Measurements from ENCODE around the gene YDJC. TPM values are rescaled to one million over a fixed set of nuclear protein-coding genes. Genes with fewer than 3 reads are reported as not detected.
A peak's percentile ranks its signal among the peaks of the same experiment; 100 is the strongest.
"Not testable (repeated sequence)": the region's sequence is repeated elsewhere in the genome, so short reads cannot be mapped to it uniquely, and the experiment has no call there.

YDJC gene, protein sequence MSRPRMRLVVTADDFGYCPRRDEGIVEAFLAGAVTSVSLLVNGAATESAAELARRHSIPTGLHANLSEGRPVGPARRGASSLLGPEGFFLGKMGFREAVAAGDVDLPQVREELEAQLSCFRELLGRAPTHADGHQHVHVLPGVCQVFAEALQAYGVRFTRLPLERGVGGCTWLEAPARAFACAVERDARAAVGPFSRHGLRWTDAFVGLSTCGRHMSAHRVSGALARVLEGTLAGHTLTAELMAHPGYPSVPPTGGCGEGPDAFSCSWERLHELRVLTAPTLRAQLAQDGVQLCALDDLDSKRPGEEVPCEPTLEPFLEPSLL
- total RNA-seq, result 10 to 100 TPM in 4 of 5 donors, 1 to 10 TPM in 1; 8.1 to 75.3 (median 41.1) TPM
- polyA plus RNA-seq, result 10 to 100 TPM; 23.8 to 42.4 (median 35.1) TPM
- long read RNA-seq, donor 1, partial matches to known transcripts, result 0 of 2 reads
- long read RNA-seq, donor 1, other reads (novel, unspliced or antisense), result 0 of 2 reads
- long read RNA-seq, donor 2, transcript YDJC-201 (5 exons, 1,351 nt), result major isoform, 5 of 11 reads
- long read RNA-seq, donor 2, partial matches to known transcripts, result 0 of 11 reads
- long read RNA-seq, donor 2, other reads (novel, unspliced or antisense), result 0 of 11 reads
- long read RNA-seq, donor 3, partial matches to known transcripts, result 0 of 4 reads
- long read RNA-seq, donor 3, other reads (novel, unspliced or antisense), result 0 of 4 reads
- long read RNA-seq, donor 4, result 0 reads
- long read RNA-seq, donor 5, partial matches to known transcripts, result 0 of 1 reads
- long read RNA-seq, donor 5, other reads (novel, unspliced or antisense), result 0 of 1 reads
- long read RNA-seq, donor 6, transcript YDJC-201 (5 exons, 1,351 nt), result major isoform, 9 of 17 reads
- long read RNA-seq, donor 6, transcript YDJC-203 (5 exons, 1,410 nt), result minor isoform, 7 of 17 reads
- long read RNA-seq, donor 6, partial matches to known transcripts, result 0 of 17 reads
- long read RNA-seq, donor 6, other reads (novel, unspliced or antisense), result 0 of 17 reads
- long read RNA-seq, donor 7, transcript YDJC-201 (5 exons, 1,351 nt), result major isoform, 5 of 6 reads
- long read RNA-seq, donor 7, partial matches to known transcripts, result 0 of 6 reads
- long read RNA-seq, donor 7, other reads (novel, unspliced or antisense), result 0 of 6 reads
- long read RNA-seq, donor 8, partial matches to known transcripts, result 0 of 6 reads
- long read RNA-seq, donor 8, other reads (novel, unspliced or antisense), result 0 of 6 reads
- long read RNA-seq, donor 9, partial matches to known transcripts, result 0 of 3 reads
- long read RNA-seq, donor 9, other reads (novel, unspliced or antisense), result 0 of 3 reads
- long read RNA-seq, donor 10, partial matches to known transcripts, result 0 of 4 reads
- long read RNA-seq, donor 10, other reads (novel, unspliced or antisense), result 0 of 4 reads

DNA sequence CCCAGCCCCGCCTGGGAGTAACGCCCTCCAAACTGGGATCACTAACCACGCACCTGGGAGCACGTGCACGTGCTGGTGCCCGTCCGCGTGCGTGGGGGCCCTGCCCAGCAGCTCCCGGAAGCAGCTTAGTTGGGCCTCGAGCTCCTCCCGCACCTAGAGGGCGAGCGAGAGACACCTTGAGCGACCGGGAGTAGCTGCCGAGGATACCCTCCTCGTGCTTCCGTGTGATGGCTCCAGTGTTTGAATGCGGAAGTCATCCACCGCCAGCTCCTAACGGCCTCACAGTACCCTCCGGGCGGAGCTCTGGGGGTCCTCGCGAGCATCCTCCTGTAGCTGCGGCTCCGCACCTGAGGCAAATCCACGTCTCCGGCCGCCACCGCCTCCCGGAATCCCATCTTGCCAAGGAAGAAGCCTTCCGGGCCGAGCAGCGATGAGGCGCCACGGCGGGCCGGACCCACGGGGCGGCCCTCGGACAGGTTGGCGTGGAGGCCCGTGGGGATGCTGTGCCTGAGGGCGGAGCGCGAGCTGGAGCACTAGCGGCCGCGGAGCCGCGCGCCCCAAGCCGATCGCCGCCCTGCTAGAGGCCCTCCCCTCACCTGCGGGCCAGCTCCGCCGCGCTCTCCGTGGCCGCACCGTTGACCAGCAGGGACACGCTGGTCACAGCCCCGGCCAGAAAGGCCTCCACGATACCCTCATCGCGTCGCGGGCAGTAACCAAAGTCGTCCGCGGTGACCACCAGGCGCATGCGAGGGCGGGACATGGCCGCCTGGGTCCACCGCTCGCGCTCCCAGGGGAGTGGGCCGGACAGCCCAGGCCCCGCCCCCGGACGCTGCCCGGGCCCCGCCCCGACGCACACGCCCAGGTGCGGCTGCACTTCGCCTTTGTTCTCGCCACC lies at the start of gene YDJC:
Gene YDJC (minus strand): TSS at position 768 of the 895 bp plus-strand sequence. CDS start 8 bp downstream, at position 760.
- H3K9me3 ChIP-seq, result no peaks in the 10 kb centered on the region
- H3K27me3 ChIP-seq, result no peaks in the 10 kb centered on the region
- H3K4me3 ChIP-seq, result peak within 1 kb of the TSS; percentile 79 to 100 (median 92)
- peaks cover 5 to 21% (median 11%) of the 10 kb centered on the region in 4 donors for H3K36me3 ChIP-seq
- H3K4me1 ChIP-seq, result peaks cover 18 to 50% (median 31%) of the 10 kb centered on the region in 4 donors
- no peak for TF ChIP-seq EP300 (IDR thresholded peaks at IDR 0.05)
- TF ChIP-seq, protein P1, sequence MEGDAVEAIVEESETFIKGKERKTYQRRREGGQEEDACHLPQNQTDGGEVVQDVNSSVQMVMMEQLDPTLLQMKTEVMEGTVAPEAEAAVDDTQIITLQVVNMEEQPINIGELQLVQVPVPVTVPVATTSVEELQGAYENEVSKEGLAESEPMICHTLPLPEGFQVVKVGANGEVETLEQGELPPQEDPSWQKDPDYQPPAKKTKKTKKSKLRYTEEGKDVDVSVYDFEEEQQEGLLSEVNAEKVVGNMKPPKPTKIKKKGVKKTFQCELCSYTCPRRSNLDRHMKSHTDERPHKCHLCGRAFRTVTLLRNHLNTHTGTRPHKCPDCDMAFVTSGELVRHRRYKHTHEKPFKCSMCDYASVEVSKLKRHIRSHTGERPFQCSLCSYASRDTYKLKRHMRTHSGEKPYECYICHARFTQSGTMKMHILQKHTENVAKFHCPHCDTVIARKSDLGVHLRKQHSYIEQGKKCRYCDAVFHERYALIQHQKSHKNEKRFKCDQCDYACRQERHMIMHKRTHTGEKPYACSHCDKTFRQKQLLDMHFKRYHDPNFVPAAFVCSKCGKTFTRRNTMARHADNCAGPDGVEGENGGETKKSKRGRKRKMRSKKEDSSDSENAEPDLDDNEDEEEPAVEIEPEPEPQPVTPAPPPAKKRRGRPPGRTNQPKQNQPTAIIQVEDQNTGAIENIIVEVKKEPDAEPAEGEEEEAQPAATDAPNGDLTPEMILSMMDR (IDR thresholded peaks at IDR 0.05), result peak in 3 of 7 experiments; percentile 26 to 50 (median 30)
- TF ChIP-seq POLR2A (IDR thresholded peaks at IDR 0.05), result peak in 1 of 4 donors; percentile 36
- peak in 2 of 3 donors; percentile 79 to 90 for TF ChIP-seq POLR2AphosphoS5 (IDR thresholded peaks at IDR 0.05)
- WGBS, 5 donors, result 0 to 1% (median 1%) methylated on average over 43 to 93 of the region's 93 CpGs
- intact Hi-C loops (cut with DNase I; ENCODE audit: low total_unique reads), result no loop called here
- peak; percentile 96 to 98 for DNase-seq
- H3K27ac ChIP-seq, result peak within 1 kb of the TSS; percentile 81 to 93 (median 88)

DNA sequence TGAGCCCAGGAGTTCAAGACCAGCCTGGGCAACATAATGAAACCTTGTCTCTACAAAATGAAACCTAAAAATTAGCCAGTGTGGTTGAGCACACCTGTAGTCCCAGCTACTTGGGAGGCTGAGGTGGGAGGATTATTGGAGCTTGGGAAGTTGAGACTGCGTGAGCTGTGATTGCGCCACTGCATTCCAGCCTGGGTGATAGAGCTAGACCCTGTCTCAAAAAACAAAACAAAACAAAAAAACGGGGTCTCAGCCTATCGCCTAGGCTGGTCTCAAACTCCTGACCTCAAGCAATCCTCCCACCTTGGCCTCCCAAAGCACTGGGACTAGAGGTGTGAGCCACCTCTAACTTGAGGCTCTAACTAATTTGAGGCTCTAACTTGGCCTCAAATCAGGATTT lies 49.6 kb upstream of the YDJC start:
- no peak for TF ChIP-seq EP300 (IDR thresholded peaks at IDR 0.05)
- TF ChIP-seq POLR2AphosphoS5 (IDR thresholded peaks at IDR 0.05), result no peak
- TF ChIP-seq POLR2A (IDR thresholded peaks at IDR 0.05), result no peak
- TF ChIP-seq, protein P1 (IDR thresholded peaks at IDR 0.05), result no peak
- WGBS, 5 donors, result 73 to 99% (median 97%) methylated on average over 4 of the region's 4 CpGs
- Histone ChIP-seq H3K27ac (no peak overlapping the region), H3K27me3 (no peaks in the 10 kb centered on the region), H3K4me1 (no peaks in the 10 kb centered on the region), H3K36me3 (peaks cover 30 to 88% (median 78%) of the 10 kb centered on the region in 4 donors), H3K9me3 (no peaks in the 10 kb centered on the region), H3K4me3 (no peak overlapping the region)
- no peak for DNase-seq
- intact Hi-C loops (cut with DNase I; ENCODE audit: low total_unique reads), result no loop called here

DNA sequence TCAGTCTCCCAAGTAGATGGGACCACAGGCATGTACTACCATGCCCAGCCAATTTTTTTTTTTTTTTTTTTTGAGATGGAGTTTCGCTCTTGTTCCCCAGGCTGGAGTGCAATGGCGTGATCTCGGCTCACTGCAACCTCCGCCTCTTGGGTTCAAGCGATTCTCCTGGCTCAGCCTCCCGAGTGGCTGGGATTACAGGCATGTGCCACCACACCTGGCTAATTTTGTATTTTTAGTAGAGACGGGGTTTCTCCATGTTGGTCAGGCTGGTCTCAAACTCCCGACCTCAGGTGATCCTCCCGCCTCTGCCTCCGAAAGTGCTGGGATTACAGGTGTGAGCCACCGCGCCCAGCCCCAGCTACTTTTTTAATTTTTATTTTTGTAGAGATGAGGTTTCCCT lies 49.0 kb upstream of the YDJC start:
- H3K36me3 ChIP-seq, result peaks cover 30 to 90% (median 78%) of the 10 kb centered on the region in 4 donors
- H3K4me1 ChIP-seq; DNase-seq; H3K4me3 ChIP-seq; intact Hi-C loops (cut with DNase I; ENCODE audit: low total_unique reads); H3K27ac ChIP-seq; H3K9me3 ChIP-seq; H3K27me3 ChIP-seq: not testable (repeated sequence)
- 93 to 99% (median 98%) methylated on average over 11 to 12 of the region's 12 CpGs for WGBS, 5 donors
